Aorta (tissue), 5 donors: ENCODE data around the gene ARHGAP31. TPM values are rescaled to one million over a fixed set of nuclear protein-coding genes. Genes with fewer than 3 reads are reported as not detected.
A peak's percentile ranks its signal among the peaks of the same experiment; 100 is the strongest.

Experiments used
- ATAC-seq: fragments of 200-7000 bp; cut with Tn5 transposase; one replicate; pipeline ENCODE4 v1.9.1; 2022; ENCODE audit warnings: moderate library complexity; ENCODE audit not compliant: low FRiP score
- DNase-seq, 2 donors: peaks; one replicate each; pipeline ENCODE4 v3.0.0-alpha.2; 2020
- H3K27ac ChIP-seq, 2 donors: one replicate each; pipeline ENCODE4 v1.5.1; 2013; ENCODE audit warnings: low read length in 2 of 2, mild to moderate bottlenecking in 2 of 2, moderate library complexity in 2 of 2, control low read depth in 1 of 2, inconsistent platforms in 1 of 2, low read depth in 1 of 2
- H3K27me3 ChIP-seq, 2 donors: one replicate each; pipeline ENCODE4 v1.6.1; 2013; ENCODE audit warnings: control low read depth in 1 of 2, low read length in 1 of 2, mild to moderate bottlenecking in 1 of 2, moderate library complexity in 1 of 2; ENCODE audit not compliant: insufficient read depth in 2 of 2, control insufficient read depth in 1 of 2
- H3K36me3 ChIP-seq, 2 donors: one replicate each; pipeline ENCODE4 v1.6.1; 2013; ENCODE audit warnings: control low read depth in 1 of 2, low read length in 1 of 2, mild to moderate bottlenecking in 1 of 2; ENCODE audit not compliant: insufficient read depth in 2 of 2, control insufficient read depth in 1 of 2
- H3K4me1 ChIP-seq, 2 donors: one replicate each; pipeline ENCODE4 v1.6.1; 2013; ENCODE audit warnings: low read length in 2 of 2, control low read depth in 1 of 2, mild to moderate bottlenecking in 1 of 2, moderate library complexity in 1 of 2; ENCODE audit not compliant: insufficient read depth in 2 of 2, control insufficient read depth in 1 of 2
- H3K4me3 ChIP-seq, 2 donors: one replicate each; pipeline ENCODE4 v1.5.1; 2013; ENCODE audit warnings: low read length in 2 of 2, control low read depth in 1 of 2, mild to moderate bottlenecking in 1 of 2
- H3K9me3 ChIP-seq: one replicate; pipeline ENCODE4 v1.6.1; 2013; ENCODE audit warnings: mild to moderate bottlenecking, low read length; ENCODE audit not compliant: control insufficient read depth
- WGBS, 2 donors: extraction: QIAGEN DNeasy Blood & Tissue Kit; methylation state at CpG; one replicate each; pipeline ENCODE4 v1.1.7; 2013; 5-methylcytosine and 5-hydroxymethylcytosine counted together
- intact Hi-C, 2 donors: fragments of 100-400 bp; cut with DNase I; formaldehyde crosslinking; loops; one replicate each; pipeline versions ENCODE4 v1.14.2 to v1.15.0; 2022
- polyA plus RNA-seq, 2 donors: library from polyadenylated mRNA; stranded (reverse); fragments of 200-250 nt; gene quantifications; one replicate each; pipeline ENCODE4 v1.2.3, GENCODE V29; 2013
- total RNA-seq, 2 donors: library from RNA; stranded (reverse); fragmentation: NEBNext Ultra II Directional; extraction: Animal tissue kit (Norgen Biotek cat#: 25700); gene quantifications; one replicate each; pipeline ENCODE4 v1.2.1, GENCODE V29; 2021
- donor health status: healthy with polysubstance abuse.
- donor health status: Bipolar disorder and iron deficiency.
- donor health status: DM: no; HTN: no; CAD: no.
- donor health status: DM: no; HTN: no; CAD: no.
- donor health status: DM: yes; HTN: yes; CAD: no.

Gene ARHGAP31
- total and polyA plus RNA-seq, 4 donors: 1.5 to 65.0 (median 15.7) TPM

DNA sequence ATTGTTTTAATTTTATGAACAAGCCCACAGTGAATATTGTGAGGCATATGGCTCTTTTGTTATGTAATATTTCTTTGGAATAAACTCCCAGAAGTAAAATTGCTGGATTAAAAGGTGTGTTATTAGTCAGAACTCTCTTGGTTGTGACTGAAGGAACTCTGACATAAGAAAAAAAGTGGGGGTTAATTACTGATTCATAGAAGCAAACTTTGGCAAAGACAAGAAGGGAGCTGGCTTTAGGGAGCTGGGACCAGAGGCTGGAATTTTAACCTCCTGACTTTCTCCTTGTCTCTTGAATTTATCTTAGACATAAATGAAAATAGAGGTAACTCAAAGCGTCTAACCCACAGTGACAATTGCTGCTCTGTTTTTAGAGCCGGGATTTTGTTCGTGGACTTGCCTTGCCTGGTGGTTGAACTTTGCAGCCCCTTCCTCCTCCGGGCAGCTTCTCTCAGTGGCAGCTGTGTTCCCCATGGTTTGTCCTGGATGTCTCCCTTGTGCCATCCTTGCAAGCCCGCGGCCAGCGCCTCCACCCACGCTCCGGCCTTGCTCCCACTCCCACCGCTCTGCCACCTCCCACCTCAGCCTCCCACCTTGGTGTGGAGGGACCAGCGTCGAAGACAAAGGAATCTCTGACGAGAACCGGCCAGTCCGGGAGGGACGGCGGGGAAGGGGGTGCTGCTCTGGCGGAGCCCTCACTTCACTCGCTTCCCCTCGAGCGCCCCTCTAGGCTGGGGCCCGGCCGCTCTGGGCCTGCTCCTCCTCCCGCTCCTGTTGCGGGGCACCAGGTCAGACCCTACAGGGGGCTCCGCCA, 28.0 kb downstream of the ARHGAP31 start:
- Histone ChIP-seq H3K4me3 (peak overlapping the region; percentile 40 to 69), H3K27me3 (no peaks in the 10 kb centered on the region), H3K4me1 (no peaks in the 10 kb centered on the region), H3K36me3 (no peaks in the 10 kb centered on the region), H3K27ac (peak overlapping the region in 1 of 2 donors; percentile 60), H3K9me3 (no peaks in the 10 kb centered on the region)
- intact Hi-C loops: loop anchor here in 1 of 2 donors (10.0 kb wide), 1 partner anchor 47 kb away; no protein-coding TSS in a partner anchor
- 2% methylated on average over 23 to 26 of the region's 26 CpGs for WGBS, 2 donors
- DNase-seq (no peak), ATAC-seq (peak; percentile 81)

DNA sequence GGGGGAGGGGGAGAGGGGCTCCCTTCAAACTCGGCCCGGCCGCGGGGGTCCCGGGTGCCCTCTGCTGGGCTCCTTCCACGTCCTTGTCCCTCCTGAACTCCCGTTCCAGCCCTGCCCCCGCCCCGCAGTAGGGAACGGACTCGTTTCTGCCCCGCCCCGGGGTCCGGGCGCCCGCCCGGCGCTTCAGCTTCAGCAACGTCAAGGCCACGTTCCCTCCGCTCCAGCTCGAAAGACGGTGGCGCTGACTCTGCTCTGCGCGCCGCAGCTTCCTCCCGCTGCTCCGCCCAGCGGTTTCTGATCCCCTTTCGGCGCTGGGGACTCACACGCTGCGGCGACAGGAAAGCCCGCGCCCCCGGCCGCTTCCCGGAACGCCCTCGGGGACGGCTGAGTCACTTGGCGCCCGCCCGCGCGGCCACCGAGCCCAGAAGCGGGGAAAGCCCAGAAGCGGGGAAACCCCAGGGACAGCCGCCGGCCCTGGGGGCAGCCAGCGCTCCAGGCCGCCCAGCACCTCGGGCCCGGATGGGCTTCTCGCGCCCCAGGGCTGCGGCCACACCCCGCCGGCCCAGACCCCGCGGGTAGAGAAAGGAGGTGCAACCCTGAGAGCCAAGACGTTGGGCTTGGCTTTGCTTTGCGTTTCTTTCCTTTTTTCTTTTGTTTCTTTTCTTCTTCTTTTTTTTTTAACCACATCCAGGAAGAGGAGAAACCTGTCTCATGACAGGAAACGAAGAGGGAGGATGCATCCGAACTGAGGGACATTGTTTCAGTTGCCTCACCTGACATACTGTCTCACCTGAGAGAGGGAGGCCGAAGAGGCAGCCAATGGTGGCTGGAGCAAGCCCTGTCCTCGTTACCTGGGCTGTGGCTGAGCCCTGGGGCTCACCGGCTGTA, 28.9 kb downstream of the ARHGAP31 start:
- Histone ChIP-seq H3K9me3 (no peaks in the 10 kb centered on the region), H3K27me3 (no peaks in the 10 kb centered on the region), H3K4me1 (no peaks in the 10 kb centered on the region), H3K4me3 (peak overlapping the region; percentile 40 to 69), H3K36me3 (no peaks in the 10 kb centered on the region), H3K27ac (peak overlapping the region in 1 of 2 donors; percentile 60)
- peak; percentile 96 for DNase-seq
- ATAC-seq: peak; percentile 94
- intact Hi-C loops: loop anchor here in 1 of 2 donors (1.0 to 10.0 kb wide), 2 partner anchors 29 to 48 kb away; partner anchors contain the start of gene ARHGAP31
- 4% methylated on average over 60 to 71 of the region's 71 CpGs for WGBS, 2 donors

DNA sequence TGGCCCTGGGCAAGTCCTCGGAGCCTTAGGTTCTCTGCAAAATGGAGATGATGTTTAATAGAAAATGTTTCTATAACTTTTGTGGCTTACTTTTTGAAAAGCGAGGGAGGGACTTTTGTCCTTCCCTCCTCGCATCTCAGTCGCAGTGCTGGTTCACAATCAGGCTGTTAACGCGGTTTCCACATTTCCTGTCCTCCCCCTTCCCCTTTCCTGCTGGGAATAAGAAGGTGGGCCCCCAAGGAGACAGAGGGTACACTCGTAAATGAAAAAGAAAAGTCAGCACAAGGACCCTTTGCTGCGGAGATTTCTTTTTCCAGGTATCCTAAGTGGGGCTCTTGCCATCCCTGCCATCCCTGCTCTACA, 29.5 kb downstream of the ARHGAP31 start:
- DNase-seq: no peak
- no peak for ATAC-seq
- Histone ChIP-seq H3K36me3 (no peaks in the 10 kb centered on the region), H3K4me3 (peak overlapping the region in 1 of 2 donors; percentile 40), H3K4me1 (no peaks in the 10 kb centered on the region), H3K9me3 (no peaks in the 10 kb centered on the region), H3K27me3 (no peaks in the 10 kb centered on the region), H3K27ac (no peak overlapping the region)
- intact Hi-C loops: loop anchor here in 1 of 2 donors (1.0 to 10.0 kb wide), 2 partner anchors 29 to 49 kb away; partner anchors contain the start of gene ARHGAP31
- 90 to 92% methylated on average over 8 of the region's 8 CpGs for WGBS, 2 donors

DNA sequence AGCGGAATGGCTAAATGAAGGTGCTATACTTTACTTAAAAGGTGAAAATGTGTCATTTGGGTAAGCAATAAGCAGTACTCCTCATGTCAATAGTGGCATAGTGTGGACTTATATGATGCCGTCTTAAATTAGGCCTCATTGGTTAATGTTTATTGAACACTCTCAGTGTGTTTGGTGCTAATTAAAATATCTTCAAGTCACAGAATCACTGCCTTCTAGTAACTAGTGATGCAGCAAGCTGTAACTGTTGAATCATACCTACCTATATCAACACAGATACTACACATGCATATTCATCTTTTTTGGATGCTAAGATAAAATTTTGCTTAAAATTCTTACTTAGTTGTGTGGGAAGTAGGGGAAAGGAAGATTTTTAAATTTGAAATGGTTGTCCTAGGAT, 30.7 kb downstream of the ARHGAP31 start:
- Histone ChIP-seq H3K27ac (no peak overlapping the region), H3K4me3 (no peak overlapping the region), H3K9me3 (no peaks in the 10 kb centered on the region), H3K27me3 (no peaks in the 10 kb centered on the region), H3K36me3 (no peaks in the 10 kb centered on the region), H3K4me1 (no peaks in the 10 kb centered on the region)
- 95% methylated on average over 2 of the region's 2 CpGs for WGBS, 2 donors
- intact Hi-C loops: loop anchor here in 1 of 2 donors (10.0 kb wide), 1 partner anchor 50 kb away; no protein-coding TSS in a partner anchor
- ATAC-seq: no peak
- no peak for DNase-seq

DNA sequence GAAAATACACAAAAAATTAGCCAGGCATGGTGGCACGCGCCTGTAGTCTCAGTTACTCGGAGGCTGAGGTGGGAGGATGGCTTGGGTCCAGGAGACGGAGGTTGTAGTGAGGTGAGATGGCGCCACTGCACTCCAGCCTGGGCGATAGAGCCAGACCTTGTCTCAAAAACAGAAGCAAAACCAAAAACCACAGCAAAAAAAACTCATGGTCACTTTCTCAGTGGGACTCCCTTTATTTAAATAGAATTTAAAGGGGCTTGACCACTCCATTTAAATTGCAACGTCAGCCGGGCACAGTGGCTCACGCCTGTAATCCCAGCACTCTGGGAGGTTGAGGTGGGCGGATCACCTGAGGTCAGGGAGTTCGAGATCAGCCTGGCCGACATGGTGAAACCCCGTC, 32.8 kb downstream of the ARHGAP31 start:
- intact Hi-C loops: loop anchor here in 1 of 2 donors (10.0 kb wide), 1 partner anchor 52 kb away; no protein-coding TSS in a partner anchor
- Histone ChIP-seq H3K27ac (no peak overlapping the region), H3K9me3 (no peaks in the 10 kb centered on the region), H3K27me3 (no peaks in the 10 kb centered on the region), H3K4me3 (no peak overlapping the region), H3K4me1 (no peaks in the 10 kb centered on the region), H3K36me3 (no peaks in the 10 kb centered on the region)
- no peak for DNase-seq
- no peak for ATAC-seq
- 96 to 98% methylated on average over 13 of the region's 13 CpGs for WGBS, 2 donors

GRCh38 chr3:119329551-119329950, 35.4 kb downstream of the ARHGAP31 start:
- WGBS, 2 donors: 93 to 95% methylated on average over 7 of the region's 7 CpGs
- Histone ChIP-seq H3K4me3 (no peak overlapping the region), H3K36me3 (no peaks in the 10 kb centered on the region), H3K27me3 (no peaks in the 10 kb centered on the region), H3K9me3 (no peaks in the 10 kb centered on the region), H3K27ac (no peak overlapping the region), H3K4me1 (no peaks in the 10 kb centered on the region)
- ATAC-seq (no peak), DNase-seq (no peak)
- intact Hi-C loops: loop anchor here in 1 of 2 donors (10.0 kb wide), 1 partner anchor 55 kb away; no protein-coding TSS in a partner anchor

DNA sequence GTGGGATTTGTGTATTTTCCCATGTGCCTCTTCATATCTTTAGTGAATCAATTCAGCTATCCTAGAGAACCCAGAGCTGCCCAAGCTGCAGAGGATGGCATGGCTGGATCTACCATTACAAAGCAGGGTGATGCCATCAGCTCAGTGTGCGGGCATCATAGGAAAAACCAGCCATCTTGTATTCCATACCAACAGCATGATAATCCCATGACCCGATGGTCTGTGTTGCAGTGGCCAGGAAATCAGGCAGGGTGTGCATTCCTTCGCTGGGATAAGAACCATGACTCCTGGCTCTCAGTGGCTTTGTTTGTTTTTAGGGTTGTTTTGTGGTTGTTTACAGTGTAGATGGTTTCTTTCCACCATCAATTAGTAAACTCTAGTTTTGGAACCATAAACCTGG, 36.0 kb downstream of the ARHGAP31 start:
- ATAC-seq: no peak
- intact Hi-C loops: no loop called here
- DNase-seq: no peak
- WGBS, 2 donors: 94 to 97% methylated on average over 3 of the region's 3 CpGs
- Histone ChIP-seq H3K27ac (no peak overlapping the region), H3K9me3 (no peaks in the 10 kb centered on the region), H3K27me3 (no peaks in the 10 kb centered on the region), H3K4me1 (no peaks in the 10 kb centered on the region), H3K36me3 (no peaks in the 10 kb centered on the region), H3K4me3 (no peak overlapping the region)

DNA sequence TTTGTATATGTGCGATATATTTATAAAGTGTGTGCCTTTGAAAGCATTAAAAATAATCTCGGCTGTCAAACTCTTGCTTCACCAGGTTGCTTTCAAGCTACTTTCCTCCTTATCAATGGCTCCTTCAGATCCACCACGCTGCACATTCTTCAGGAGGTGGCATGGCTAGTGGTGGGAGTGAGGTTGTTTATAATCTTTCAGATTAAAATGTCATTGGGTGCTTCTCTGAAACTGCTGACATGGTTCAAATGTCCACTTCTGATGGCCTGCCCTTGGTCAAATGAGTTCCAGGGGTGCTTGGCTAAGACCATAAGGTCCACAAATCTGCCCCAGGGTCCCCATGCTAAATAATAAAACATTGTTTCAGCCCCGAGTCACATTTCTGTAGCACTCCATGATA, 36.7 kb downstream of the ARHGAP31 start:
- Histone ChIP-seq H3K4me3 (no peak overlapping the region), H3K36me3 (no peaks in the 10 kb centered on the region), H3K27me3 (no peaks in the 10 kb centered on the region), H3K9me3 (no peaks in the 10 kb centered on the region), H3K4me1 (no peaks in the 10 kb centered on the region), H3K27ac (no peak overlapping the region)
- WGBS, 2 donors: 92 to 94% methylated on average over 4 of the region's 4 CpGs
- no peak for ATAC-seq
- intact Hi-C loops: no loop called here
- DNase-seq: no peak
